GM21381 (cell line): ENCODE data around the gene MRGPRF.
"Not testable (repeated sequence)": the region's sequence is repeated elsewhere in the genome, so short reads cannot be mapped to it uniquely, and the experiment has no call there.

ENCODE experiments used
- ATAC-seq: cut with Tn5 transposase; IDR thresholded peaks from one replicate; pipeline ENCODE4 v1.9.1; 2021; ENCODE audit warnings: mild to moderate bottlenecking, moderate library complexity; ENCODE audit not compliant: unreplicated experiment

MRGPRF gene

GRCh38 chr11:68989936-68990606, 23.0 kb downstream of the MRGPRF start:
- no peak for ATAC-seq

GRCh38 chr11:68988491-68988890, 24.6 kb downstream of the MRGPRF start:
- ATAC-seq: no peak

- no peak for ATAC-seq
Observed at GRCh38 chr11:68987211-68987610, 25.8 kb downstream of the MRGPRF start.

- no peak for ATAC-seq
Observed at GRCh38 chr11:68983801-68984200, 29.2 kb downstream of the MRGPRF start.

- ATAC-seq: no peak
Observed at GRCh38 chr11:68982134-68982533, 30.9 kb downstream of the MRGPRF start.

- ATAC-seq: no peak
Observed at GRCh38 chr11:68980776-68981065, 32.3 kb downstream of the MRGPRF start, which contains the start of gene MRGPRD. TSS of gene MRGPRD (minus strand) at chr11:68980986. CDS start at chr11:68980986, 0 bp downstream.

GRCh38 chr11:68979931-68980775, 32.9 kb downstream of the MRGPRF start:
- no peak for ATAC-seq

GRCh38 chr11:68978931-68979594, 34.0 kb downstream of the MRGPRF start:
- no peak for ATAC-seq

- no peak for ATAC-seq
Observed at GRCh38 chr11:68978626-68978930, 34.5 kb downstream of the MRGPRF start.

GRCh38 chr11:68977781-68978625, 35.0 kb downstream of the MRGPRF start:
- ATAC-seq: no peak

- ATAC-seq: no peak
Observed at GRCh38 chr11:68976563-68976962, 36.5 kb downstream of the MRGPRF start.

GRCh38 chr11:68976095-68976494, 37.0 kb downstream of the MRGPRF start:
- ATAC-seq: no peak

GRCh38 chr11:68974421-68975194, 38.4 kb downstream of the MRGPRF start:
- no peak for ATAC-seq

GRCh38 chr11:68973706-68974105, 39.3 kb downstream of the MRGPRF start:
- not testable (repeated sequence) for ATAC-seq

- no peak for ATAC-seq
Observed at GRCh38 chr11:68973219-68973618, 39.8 kb downstream of the MRGPRF start.

GRCh38 chr11:68970921-68971636, 42.0 kb downstream of the MRGPRF start:
- ATAC-seq: no peak

GRCh38 chr11:68969386-68969785, 43.7 kb downstream of the MRGPRF start:
- ATAC-seq: no peak

- no peak for ATAC-seq
Observed at GRCh38 chr11:68968306-68969250, 44.5 kb downstream of the MRGPRF start.
